NCI-H524 treated with DMSO at 0.1 percent for 48 hours (cell line): ENCODE measurements around the gene FZD1.

Source experiments
- DNase-seq: peaks from one replicate; lab custom pipeline; 2025; lab: John Stamatoyannopoulos, UW

The FZD1 gene

DNA sequence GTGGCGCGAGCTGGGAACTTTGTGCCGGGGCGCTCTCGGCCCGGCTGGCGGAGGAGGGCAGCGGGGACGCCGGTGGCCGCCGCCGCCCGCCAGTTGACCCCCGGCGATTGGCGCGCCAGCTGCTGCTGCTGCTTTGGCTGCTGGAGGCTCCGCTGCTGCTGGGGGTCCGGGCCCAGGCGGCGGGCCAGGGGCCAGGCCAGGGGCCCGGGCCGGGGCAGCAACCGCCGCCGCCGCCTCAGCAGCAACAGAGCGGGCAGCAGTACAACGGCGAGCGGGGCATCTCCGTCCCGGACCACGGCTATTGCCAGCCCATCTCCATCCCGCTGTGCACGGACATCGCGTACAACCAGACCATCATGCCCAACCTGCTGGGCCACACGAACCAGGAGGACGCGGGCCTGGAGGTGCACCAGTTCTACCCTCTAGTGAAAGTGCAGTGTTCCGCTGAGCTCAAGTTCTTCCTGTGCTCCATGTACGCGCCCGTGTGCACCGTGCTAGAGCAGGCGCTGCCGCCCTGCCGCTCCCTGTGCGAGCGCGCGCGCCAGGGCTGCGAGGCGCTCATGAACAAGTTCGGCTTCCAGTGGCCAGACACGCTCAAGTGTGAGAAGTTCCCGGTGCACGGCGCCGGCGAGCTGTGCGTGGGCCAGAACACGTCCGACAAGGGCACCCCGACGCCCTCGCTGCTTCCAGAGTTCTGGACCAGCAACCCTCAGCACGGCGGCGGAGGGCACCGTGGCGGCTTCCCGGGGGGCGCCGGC, 870 bp downstream of the FZD1 start:
- DNase-seq, result no peak

DNA sequence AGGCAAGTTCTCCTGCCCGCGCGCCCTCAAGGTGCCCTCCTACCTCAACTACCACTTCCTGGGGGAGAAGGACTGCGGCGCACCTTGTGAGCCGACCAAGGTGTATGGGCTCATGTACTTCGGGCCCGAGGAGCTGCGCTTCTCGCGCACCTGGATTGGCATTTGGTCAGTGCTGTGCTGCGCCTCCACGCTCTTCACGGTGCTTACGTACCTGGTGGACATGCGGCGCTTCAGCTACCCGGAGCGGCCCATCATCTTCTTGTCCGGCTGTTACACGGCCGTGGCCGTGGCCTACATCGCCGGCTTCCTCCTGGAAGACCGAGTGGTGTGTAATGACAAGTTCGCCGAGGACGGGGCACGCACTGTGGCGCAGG, 1.4 kb downstream of the FZD1 start:
- DNase-seq, result no peak

DNA sequence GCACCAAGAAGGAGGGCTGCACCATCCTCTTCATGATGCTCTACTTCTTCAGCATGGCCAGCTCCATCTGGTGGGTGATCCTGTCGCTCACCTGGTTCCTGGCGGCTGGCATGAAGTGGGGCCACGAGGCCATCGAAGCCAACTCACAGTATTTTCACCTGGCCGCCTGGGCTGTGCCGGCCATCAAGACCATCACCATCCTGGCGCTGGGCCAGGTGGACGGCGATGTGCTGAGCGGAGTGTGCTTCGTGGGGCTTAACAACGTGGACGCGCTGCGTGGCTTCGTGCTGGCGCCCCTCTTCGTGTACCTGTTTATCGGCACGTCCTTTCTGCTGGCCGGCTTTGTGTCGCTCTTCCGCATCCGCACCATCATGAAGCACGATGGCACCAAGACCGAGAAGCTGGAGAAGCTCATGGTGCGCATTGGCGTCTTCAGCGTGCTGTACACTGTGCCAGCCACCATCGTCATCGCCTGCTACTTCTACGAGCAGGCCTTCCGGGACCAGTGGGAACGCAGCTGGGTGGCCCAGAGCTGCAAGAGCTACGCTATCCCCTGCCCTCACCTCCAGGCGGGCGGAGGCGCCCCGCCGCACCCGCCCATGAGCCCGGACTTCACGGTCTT, 1.9 kb downstream of the FZD1 start:
- no peak for DNase-seq

DNA sequence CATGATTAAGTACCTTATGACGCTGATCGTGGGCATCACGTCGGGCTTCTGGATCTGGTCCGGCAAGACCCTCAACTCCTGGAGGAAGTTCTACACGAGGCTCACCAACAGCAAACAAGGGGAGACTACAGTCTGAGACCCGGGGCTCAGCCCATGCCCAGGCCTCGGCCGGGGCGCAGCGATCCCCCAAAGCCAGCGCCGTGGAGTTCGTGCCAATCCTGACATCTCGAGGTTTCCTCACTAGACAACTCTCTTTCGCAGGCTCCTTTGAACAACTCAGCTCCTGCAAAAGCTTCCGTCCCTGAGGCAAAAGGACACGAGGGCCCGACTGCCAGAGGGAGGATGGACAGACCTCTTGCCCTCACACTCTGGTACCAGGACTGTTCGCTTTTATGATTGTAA, 2.5 kb downstream of the FZD1 start:
- DNase-seq, result no peak

DNA sequence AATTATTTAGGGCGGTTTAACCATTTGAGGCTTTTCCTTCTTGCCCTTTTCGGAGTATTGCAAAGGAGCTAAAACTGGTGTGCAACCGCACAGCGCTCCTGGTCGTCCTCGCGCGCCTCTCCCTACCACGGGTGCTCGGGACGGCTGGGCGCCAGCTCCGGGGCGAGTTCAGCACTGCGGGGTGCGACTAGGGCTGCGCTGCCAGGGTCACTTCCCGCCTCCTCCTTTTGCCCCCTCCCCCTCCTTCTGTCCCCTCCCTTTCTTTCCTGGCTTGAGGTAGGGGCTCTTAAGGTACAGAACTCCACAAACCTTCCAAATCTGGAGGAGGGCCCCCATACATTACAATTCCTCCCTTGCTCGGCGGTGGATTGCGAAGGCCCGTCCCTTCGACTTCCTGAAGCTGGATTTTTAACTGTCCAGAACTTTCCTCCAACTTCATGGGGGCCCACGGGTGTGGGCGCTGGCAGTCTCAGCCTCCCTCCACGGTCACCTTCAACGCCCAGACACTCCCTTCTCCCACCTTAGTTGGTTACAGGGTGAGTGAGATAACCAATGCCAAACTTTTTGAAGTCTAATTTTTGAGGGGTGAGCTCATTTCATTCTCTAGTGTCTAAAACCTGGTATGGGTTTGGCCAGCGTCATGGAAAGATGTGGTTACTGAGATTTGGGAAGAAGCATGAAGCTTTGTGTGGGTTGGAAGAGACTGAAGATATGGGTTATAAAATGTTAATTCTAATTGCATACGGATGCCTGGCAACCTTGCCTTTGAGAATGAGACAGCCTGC, 3.1 kb downstream of the FZD1 start:
- no peak for DNase-seq

DNA sequence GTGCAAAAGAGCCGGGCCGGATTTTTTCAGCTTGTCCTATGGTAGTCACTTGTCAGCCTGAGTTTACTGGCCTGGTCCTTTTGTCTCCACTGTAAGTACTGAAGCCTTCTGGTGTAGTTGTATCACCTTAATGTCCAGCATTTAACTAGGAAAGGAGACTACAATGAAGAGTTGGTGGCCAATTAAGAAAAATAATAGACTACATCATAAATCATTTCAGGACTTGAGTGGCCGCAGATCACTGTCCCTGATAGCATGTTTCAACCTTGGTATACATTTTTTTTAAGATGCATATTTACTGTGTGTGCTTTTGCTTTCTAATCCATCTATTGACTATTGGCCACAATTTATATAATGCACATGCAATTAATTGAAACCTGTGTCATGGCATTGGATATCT, 6.1 kb downstream of the FZD1 start:
- no peak for DNase-seq

DNA sequence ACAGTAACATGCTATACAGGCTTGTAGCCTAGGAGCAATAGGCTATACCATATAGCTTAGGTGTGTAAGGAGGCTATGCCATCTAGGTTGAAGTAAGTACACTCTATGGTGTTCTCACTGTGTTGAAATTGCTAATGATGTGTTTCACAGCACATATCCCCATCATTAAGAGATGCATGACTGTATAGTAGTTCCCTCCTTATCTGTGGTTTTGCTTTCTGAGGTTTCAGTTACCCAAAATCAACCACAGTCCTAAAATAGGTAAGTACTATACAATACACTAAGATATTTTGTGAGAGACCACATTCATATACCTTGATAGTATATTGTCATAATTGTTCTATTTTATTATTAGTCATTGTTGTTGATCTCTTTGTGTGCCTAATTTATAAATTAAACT, 12.7 kb downstream of the FZD1 start:
- DNase-seq, result no peak

DNA sequence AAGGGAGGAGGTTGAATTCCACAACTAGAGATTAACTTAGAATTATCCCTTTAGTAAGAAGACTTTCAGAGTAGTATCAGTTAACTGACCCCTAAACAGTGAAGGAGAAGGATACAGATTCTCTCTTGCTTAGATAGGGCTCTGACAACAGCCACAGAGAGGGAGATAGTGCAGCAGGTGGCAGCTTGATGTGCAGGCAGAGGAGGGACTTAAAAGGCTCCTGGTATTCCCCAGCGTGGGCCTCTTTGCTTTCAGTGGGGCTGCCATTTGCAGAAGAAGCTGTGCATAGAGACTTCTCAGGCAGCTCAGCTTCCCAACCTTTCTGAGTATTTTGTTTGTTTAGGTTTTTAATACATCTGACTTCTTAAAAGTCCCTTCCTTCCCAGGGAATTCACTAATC, 16.0 kb downstream of the FZD1 start:
- no peak for DNase-seq

DNA sequence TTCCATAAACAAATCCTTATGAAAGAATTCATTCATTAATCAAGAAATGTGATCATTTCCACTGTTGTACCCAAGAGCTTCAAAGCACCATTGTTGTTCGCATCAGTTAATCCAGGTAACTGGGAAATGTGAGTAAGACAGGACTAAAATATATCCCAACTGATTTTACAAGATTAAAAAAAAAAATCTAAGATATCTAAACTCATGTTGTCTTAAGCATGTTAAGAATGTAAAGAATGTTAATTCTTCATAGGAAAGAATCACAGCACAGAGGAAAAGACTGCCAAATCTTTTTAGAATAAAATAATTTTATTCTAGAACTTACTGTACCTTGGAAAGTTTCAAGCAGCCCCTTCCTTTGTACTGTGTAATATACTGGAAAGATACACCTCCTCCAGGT, 16.4 kb downstream of the FZD1 start:
- DNase-seq, result no peak

DNA sequence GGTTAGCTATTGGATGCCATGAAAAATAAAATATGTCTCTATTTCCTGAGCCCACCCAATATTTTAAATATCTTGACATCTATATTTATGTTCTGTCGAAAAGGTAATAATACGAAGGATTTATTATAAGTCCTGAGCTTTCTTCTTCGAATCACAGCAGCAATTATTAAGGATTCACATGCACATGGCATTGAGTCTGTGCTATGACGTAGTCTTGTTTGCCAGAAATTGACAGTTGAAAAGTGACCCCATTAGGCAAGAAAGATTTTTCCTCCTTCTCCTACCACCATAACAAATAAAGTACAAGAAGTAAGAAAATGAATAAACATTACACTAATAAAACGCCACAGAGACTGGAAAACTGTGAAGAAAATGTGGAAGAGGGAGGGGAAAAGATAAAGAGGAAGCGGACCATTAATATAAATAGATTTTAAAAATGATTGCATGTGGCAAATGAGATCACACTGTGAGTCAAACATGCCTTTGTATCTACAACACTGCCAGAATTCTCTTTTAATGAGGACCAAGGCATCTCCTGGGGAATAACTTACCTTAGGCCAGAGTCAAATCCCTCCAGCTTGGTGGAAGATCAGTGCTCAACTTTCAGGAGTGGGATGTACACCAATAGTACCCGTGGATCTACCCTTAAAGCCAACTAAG, 21.6 kb downstream of the FZD1 start:
- DNase-seq, result no peak

DNA sequence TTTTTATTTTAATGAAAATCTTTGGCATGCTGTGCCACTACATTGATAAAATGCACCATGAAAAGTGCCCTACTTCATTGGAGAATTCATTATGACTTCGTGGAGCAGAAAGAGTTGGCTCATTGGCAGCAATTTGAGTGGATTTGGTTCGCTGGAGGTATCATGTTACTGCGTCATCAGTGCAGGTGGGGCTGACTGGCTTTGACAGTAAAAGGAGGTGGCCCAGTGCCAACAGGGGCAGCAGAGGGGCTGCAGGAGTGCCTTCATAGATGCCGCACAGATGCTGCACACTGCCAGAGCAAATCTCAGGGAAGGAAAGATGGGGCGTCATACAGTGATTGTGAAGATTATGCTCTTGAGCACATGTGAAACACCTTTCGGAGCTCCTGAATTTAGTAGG, 22.2 kb downstream of the FZD1 start:
- DNase-seq, result peak; percentile 95

DNA sequence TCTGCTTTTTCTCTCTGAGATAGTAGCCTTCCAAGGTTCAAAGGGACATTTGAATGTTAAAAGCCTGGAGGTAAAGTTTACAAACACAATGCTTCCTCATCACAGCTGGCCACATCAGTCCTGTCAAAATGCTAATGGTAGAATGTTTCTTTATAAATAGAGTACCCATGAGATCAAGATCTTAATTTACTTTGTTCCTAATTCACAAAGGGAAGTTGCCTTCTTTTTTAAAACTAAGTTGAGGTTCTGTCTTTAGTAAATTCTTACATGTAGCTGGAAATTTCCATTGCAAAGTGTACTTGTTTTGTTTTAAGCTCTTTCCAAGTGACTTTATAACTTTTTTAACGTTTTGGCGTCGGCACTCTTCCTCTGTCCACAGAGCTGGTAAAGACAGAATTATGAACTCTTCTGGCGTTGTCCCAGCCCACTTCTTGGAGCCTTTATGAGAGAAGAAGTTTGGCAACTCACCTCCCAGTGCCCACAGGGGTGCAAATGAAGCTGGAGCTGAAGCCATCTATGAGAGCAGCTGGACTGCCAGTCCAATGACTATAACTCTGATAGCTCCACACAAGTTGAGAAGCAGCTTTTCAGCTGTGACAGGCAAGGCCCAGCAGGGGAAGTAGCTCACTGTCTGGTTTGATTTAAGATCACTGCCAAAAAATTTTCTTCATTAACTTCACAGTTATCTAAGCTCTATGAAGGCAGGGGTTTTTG, 23.3 kb downstream of the FZD1 start:
- no peak for DNase-seq

DNA sequence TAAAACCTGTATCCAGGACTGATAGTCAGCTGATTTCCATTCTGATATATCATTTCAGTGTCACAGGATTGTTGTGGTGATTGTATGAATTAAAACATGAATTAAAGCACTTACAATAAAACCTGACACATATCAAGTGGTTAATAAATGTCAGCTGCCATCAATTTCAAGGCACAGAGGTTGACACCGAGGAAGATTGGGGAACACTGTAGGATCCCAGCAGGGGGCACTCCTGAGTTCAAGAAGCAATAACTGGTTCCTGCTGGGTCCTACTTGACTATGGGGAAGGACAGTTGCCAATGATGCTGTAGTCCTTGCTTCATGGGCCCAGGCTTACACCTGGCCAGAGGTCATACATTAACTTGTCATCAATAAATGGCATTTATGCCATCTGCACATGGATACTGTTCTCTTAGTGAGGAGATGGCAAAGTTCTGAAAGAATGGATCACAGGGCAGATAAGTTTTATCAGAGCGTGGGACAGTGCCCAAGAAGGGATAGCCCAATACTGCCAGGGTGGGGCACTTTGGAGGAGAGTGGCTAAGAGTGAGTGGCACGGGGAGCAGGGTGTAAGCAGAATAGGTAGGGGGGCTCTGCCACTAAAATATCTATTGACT, 24.1 kb downstream of the FZD1 start:
- no peak for DNase-seq

DNA sequence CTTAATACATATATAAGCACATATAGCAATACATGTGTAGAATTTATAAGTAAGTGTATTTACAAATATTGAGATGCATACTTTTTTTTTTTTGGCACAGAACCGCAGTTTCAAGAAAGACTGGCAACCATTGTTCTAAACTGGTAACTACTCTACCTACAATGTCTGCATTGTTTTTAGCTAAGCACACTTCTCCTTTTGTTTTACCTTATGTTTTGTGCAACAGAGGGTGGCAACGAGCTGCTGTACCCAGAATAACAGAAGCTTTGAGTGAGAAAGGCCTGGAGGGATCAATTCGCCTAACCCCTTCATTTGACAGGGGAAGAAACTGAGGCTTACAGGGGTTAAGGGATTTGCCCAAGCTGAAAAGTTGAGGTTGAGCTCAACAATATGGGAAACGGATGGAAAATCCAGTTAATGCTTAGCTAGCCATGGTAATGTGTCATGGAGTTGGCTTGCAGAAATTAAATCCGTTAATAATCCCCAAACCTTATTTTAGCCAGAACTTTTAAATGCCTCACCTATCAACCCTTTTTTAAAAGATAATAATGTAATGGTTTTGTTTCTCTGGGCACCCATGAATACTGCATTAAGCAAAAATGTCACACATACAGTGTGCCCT, 25.5 kb downstream of the FZD1 start:
- no peak for DNase-seq

DNA sequence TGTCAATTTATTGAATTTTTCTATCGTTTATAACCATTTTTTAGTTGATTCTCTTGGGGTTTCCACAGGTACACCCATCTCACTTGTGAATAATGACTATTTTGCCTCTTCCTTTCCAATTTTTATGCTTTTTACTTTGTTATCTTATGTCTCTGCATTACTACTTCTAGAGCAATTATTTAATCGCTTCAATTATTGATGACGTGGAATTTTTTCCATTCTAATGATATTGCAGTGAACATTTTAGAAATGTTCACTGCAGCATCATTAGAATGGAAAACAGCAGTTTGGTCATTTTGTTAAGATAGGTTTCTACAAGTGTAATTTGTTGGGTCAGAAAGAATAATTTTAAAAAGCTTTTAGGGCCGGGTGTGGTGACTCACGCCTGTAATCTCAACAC, 27.1 kb downstream of the FZD1 start:
- DNase-seq, result no peak

DNA sequence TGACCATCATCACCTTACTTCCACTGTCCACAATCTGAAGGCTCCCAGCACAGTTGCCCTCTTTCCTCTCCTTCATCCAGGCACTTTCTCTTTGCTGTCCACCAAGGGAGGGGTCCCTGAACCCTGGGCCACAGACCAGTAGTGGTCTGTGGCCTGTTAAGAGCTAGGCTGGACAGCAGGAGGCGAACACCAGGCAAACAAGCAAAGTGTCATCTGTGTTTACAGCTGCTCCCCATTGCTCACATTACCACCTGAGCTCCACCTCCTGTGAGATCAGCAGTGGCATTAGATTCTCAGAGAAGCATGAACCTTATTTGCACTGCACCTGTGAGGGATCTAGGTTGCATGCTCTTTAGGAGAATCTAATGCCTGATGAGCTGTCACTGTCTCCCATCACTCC, 27.7 kb downstream of the FZD1 start:
- DNase-seq, result no peak

DNA sequence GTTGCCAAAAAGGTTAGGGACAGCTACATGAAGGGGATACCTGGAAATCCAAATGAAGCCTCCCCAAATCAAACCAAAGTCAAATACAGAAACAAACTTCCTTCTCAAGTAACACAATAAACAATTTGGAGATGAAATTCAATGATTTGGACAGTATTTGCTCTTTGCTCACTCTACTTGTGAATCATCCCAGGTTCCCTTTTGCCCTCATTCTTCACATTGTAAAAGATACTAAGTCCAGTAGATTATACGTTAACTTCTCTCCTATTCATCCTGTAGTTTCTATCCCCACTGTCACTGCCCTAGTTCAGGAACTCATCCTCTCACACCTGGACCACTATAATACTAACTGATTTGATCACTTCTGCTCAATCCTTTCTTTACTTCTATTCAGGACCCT, 28.3 kb downstream of the FZD1 start:
- DNase-seq, result no peak

DNA sequence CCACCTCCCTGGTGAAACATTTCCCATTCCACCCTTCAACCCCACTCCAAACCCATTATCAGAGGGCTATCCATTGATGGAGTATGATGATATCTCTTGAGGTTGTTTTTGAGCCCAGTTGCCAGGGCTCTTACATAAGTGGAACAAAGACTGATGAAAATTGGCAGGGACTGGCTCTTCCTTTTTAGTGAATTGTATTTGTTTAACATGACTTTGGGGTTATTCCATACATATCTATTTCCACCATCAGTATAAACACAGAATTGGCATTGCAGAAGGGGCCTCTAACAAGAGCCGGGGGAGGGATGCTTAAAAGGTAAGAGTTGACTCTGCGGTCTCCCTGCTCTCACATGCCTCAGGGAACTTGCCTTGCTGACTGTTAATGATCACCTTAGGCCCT, 28.9 kb downstream of the FZD1 start:
- DNase-seq, result no peak

DNA sequence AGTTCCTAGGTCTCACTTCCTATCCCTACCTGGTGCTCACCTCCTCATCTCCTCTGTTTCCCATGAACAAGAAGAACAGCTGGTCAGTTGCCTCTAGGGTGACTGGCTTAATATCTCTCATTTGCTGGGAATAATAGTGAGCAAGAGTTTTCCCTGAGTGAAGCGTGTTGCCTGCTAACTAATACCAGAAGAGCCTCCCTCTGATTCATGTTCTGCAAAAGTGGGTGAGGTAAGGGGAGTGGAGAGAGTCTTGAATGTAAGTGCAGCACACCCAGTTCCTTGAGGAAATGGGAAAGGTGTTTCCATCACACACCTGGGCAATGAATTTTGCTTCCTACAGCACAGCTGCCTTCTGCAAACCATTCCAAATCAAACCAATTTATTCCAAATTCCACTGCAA, 29.6 kb downstream of the FZD1 start:
- DNase-seq, result no peak

DNA sequence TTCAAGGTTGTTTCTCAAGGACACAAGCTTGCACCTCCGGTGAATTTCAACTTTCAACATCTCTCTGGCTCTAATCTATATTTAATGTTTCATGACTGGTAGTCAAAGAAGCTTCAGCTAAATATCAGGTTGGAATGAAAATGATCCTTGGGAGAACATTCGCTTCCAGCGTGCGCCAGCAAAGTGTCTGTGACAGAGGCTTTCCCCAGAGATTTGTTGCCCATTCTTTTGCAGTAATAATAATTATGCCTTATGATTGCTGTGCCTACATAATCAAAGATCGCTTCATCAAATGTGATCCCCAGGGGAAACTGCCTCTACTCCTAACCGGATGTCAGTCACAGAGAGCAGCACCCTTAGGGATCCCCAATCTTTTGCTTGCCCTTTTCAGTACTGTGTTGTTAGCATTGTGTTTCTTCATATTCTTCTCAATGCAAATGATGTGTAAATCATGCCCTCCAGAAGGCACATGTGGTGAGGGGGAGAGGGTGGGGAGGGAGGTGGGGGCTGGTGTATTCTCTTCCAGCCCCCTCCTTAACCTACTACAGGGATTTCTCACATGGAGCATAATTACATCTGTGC, 30.5 kb downstream of the FZD1 start:
- DNase-seq, result peak; percentile 66

DNA sequence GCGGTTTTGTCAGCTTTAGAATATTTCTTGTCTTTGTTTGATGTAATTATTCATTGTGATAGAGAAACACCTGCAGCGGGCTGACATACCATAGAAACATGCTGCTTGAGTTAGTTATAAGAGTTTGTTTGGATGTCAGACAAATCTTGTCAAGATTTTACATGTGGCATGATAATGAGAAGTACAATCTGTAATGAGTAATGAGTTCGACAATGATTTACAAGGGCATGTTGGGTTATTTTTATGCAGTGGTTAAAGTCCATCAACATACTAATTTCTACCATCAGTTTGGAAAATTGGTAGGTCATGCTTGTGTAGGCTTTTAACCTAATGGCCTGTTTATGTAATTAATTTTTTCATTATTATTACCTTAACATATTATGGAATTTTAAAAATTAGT, 31.3 kb downstream of the FZD1 start:
- DNase-seq, result no peak
